RWPE2 (cell line): ENCODE results near the gene SLC25A24.
"Not testable (repeated sequence)": the region's sequence is repeated elsewhere in the genome, so short reads cannot be mapped to it uniquely, and the experiment has no call there.

ENCODE experiments used
- ATAC-seq: fragments of 200-7000 bp; cut with Tn5 transposase; 3 replicates; pipeline ENCODE4 v1.9.1; 2021; ENCODE audit warnings: low read depth
- DNase-seq: peaks from one replicate; pipeline ENCODE4 v3.0.0-alpha.2; 2020; ENCODE audit warnings: low spot score
- H3K27ac ChIP-seq: fragments of 450-650 bp; 2 replicates; pipeline ENCODE4 v1.5.1; 2017; ENCODE audit warnings: mild to moderate bottlenecking; ENCODE audit not compliant: poor library complexity, severe bottlenecking
- H3K27me3 ChIP-seq: fragments of 250-450 bp; sonication (Bioruptor Pico); 2 replicates; pipeline ENCODE4 v1.5.1; 2021; ENCODE audit warnings: mild to moderate bottlenecking, moderate library complexity; ENCODE audit not compliant: insufficient read depth, poor library complexity, severe bottlenecking
- H3K36me3 ChIP-seq: fragments of 250-450 bp; sonication (Bioruptor Pico); 2 replicates; pipeline ENCODE4 v1.5.1; 2020; ENCODE audit warnings: low read depth, mild to moderate bottlenecking, moderate library complexity
- H3K4me1 ChIP-seq: fragments of 250-450 bp; sonication (Bioruptor Pico); 2 replicates; pipeline ENCODE4 v1.5.1; 2021; ENCODE audit warnings: mild to moderate bottlenecking, moderate library complexity; ENCODE audit not compliant: insufficient read depth, poor library complexity, severe bottlenecking
- H3K4me3 ChIP-seq: fragments of 250-450 bp; sonication (Bioruptor Pico); 2 replicates; pipeline ENCODE4 v1.5.1; 2021; ENCODE audit warnings: mild to moderate bottlenecking, moderate library complexity; ENCODE audit not compliant: severe bottlenecking
- H3K9me3 ChIP-seq: fragments of 250-450 bp; sonication (Bioruptor Pico); 2 replicates; pipeline ENCODE4 v1.5.1; 2021; ENCODE audit warnings: mild to moderate bottlenecking, moderate library complexity; ENCODE audit not compliant: severe bottlenecking
- CTCF ChIP-seq: fragments of 450-650 bp; IDR thresholded peaks from one replicate; pipeline ENCODE4 v1.5.1; 2017; ENCODE audit warnings: mild to moderate bottlenecking, moderate library complexity; ENCODE audit not compliant: poor library complexity, severe bottlenecking

The SLC25A24 gene

GRCh38 chr1:108199781-108200686 is at the start of gene SLC25A24:
Gene SLC25A24, minus strand, starts transcription at chr1:108200343. Its CDS starts 205 bp downstream, at chr1:108200138.
- Histone ChIP-seq H3K4me1 (peaks cover 3% of the 10 kb centered on the region), H3K9me3 (no peaks in the 10 kb centered on the region), H3K36me3 (peaks cover 39% of the 10 kb centered on the region), H3K4me3 (peak within 1 kb of the TSS; percentile 82), H3K27ac (peak within 1 kb of the TSS; percentile 88), H3K27me3 (no peaks in the 10 kb centered on the region)
- DNase-seq (peak; percentile 78), ATAC-seq (peak; percentile 92)
- no peak for TF ChIP-seq CTCF

- not testable (repeated sequence) for H3K9me3 ChIP-seq, H3K27ac ChIP-seq, H3K36me3 ChIP-seq, H3K27me3 ChIP-seq, ATAC-seq, H3K4me1 ChIP-seq, H3K4me3 ChIP-seq, DNase-seq
Observed at GRCh38 chr1:108243976-108244375, 43.8 kb upstream of the SLC25A24 start, which contains the start of gene NBPF4. Gene NBPF4, minus strand, starts transcription at chr1:108244076. Its CDS starts 315 bp downstream, at chr1:108243761.

- H3K27me3 ChIP-seq, H3K9me3 ChIP-seq, H3K4me1 ChIP-seq, ATAC-seq, H3K27ac ChIP-seq, H3K4me3 ChIP-seq, DNase-seq, H3K36me3 ChIP-seq: not testable (repeated sequence)
Observed at GRCh38 chr1:108239426-108239825, 39.3 kb upstream of the SLC25A24 start.

DNA sequence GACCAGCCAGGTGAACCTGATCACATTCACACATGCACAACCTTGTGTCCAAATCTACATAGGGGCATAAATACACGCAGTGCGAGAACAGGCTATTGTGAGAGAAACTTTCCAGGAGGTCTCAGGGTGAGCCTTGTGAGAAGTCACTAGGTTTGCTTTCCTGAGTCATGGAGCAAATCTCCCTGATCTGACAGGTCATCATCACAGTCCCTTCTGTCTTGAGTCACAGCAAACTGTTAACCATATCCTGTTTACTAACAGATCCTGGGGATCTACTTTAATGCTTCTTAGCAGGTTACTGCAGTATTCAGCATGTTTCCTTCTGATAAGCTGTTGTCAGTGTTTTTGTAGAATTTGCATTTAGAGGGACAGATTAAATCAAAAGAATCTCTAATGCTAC is 35.2 kb upstream of the SLC25A24 start:
- H3K27me3 ChIP-seq, H3K36me3 ChIP-seq, H3K9me3 ChIP-seq, H3K4me3 ChIP-seq, DNase-seq, H3K27ac ChIP-seq, H3K4me1 ChIP-seq: not testable (repeated sequence)
- ATAC-seq, result 0 out of 3 replicates have a peak, but pooled peaks have one; percentile 19

GRCh38 chr1:108232183-108232582 is 32.0 kb upstream of the SLC25A24 start:
- H3K4me1 ChIP-seq, H3K27me3 ChIP-seq, H3K4me3 ChIP-seq, DNase-seq, H3K9me3 ChIP-seq, H3K27ac ChIP-seq, ATAC-seq, H3K36me3 ChIP-seq: not testable (repeated sequence)

- DNase-seq, ATAC-seq, H3K4me1 ChIP-seq, H3K27me3 ChIP-seq, H3K9me3 ChIP-seq, H3K36me3 ChIP-seq, H3K4me3 ChIP-seq, H3K27ac ChIP-seq: not testable (repeated sequence)
Observed at GRCh38 chr1:108229976-108230375, 29.8 kb upstream of the SLC25A24 start.

DNA sequence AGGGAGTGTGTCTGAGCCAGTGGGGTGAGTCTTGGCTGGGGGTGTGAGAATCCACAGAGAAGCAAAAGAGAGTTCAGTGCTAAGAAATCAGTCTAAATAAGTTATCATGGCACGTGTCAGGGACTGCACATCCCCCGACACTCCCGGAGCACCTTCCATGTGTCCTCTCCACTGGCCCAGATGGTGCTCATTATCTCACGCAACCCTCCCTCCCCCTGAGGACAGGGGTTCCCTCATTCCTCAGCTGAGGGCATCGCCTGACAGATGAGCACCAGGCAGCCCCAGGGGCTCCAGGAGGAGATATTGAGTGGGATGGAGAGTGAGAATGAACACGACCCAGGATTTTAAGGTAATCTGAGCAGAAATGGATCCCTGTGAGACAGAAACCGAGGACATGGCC is 27.6 kb upstream of the SLC25A24 start:
- H3K27ac ChIP-seq, ATAC-seq, H3K27me3 ChIP-seq, H3K36me3 ChIP-seq, H3K9me3 ChIP-seq, H3K4me3 ChIP-seq, DNase-seq, H3K4me1 ChIP-seq: not testable (repeated sequence)

DNA sequence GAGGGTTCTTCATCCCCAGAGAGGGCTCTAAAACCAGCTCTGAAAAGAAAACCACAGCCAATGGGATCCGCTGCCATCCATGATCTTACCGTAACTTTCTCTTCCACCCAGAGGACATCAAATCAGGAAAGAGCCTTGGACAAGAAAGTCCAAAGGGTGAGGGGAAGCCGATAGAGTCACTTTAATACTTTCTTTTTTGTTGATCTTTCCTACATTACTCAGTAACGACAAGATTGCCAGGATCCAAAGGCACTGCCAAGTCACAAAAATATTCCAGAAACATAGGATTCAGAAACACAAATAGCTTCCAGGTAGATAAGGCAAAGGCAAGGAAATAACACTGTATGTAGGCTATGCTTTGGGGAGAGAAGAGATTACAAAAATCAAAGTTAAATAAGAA is 26.7 kb upstream of the SLC25A24 start:
- H3K9me3 ChIP-seq, H3K27ac ChIP-seq, DNase-seq, ATAC-seq, H3K4me3 ChIP-seq, H3K27me3 ChIP-seq, H3K4me1 ChIP-seq, H3K36me3 ChIP-seq: not testable (repeated sequence)

- H3K27me3 ChIP-seq, H3K4me1 ChIP-seq, ATAC-seq, H3K36me3 ChIP-seq, H3K27ac ChIP-seq, H3K9me3 ChIP-seq, DNase-seq, H3K4me3 ChIP-seq: not testable (repeated sequence)
Observed at GRCh38 chr1:108223226-108223625, 23.1 kb upstream of the SLC25A24 start.

- H3K4me1 ChIP-seq, DNase-seq, H3K27me3 ChIP-seq, H3K36me3 ChIP-seq, ATAC-seq, H3K9me3 ChIP-seq, H3K4me3 ChIP-seq, H3K27ac ChIP-seq: not testable (repeated sequence)
Observed at GRCh38 chr1:108217515-108218174, 17.5 kb upstream of the SLC25A24 start.
